Activated CD8-positive, alpha-beta T cell treated with anti-CD3 and anti-CD28 coated beads for 36 hours (primary cell): ENCODE data around the gene DCK. TPM values are rescaled to one million over a fixed set of nuclear protein-coding genes. Genes with fewer than 3 reads are reported as not detected.
"Not testable (repeated sequence)": the region's sequence is repeated elsewhere in the genome, so short reads cannot be mapped to it uniquely, and the experiment has no call there.

Source experiments
- ATAC-seq: fragments of 200-7000 bp; cut with Tn5 transposase; one replicate; pipeline ENCODE4 v1.10.0; 2021; ENCODE audit warnings: mild to moderate bottlenecking, moderate library complexity
- CTCF ChIA-PET: fragments of 350-600 bp; sonication (Branson Sonifier 250); formaldehyde crosslinking; loops from one replicate; lab custom pipeline; 2021; ENCODE audit warnings: antibody characterized with exemption; lab: Charles Lee
- POLR2A ChIA-PET: fragments of 350-600 bp; sonication (Branson Sonifier 250); formaldehyde crosslinking; loops from one replicate; lab custom pipeline; 2021; ENCODE audit warnings: antibody characterized with exemption; lab: Charles Lee
- DNase-seq: peaks from one replicate; pipeline ENCODE4 v3.0.0-alpha.2; 2020
- H3K27ac Mint-ChIP-seq: one replicate; pipeline ENCODE4 v1.8.0; 2021; ENCODE audit warnings: mild to moderate bottlenecking, mixed read lengths
- H3K27me3 Mint-ChIP-seq: one replicate; pipeline ENCODE4 v1.8.0; 2021; ENCODE audit warnings: mixed read lengths
- H3K36me3 Mint-ChIP-seq: one replicate; pipeline ENCODE4 v1.8.0; 2021; ENCODE audit warnings: low read depth, mixed read lengths
- H3K4me1 Mint-ChIP-seq: one replicate; pipeline ENCODE4 v1.8.0; 2021; ENCODE audit warnings: low read depth, mixed read lengths
- H3K4me3 Mint-ChIP-seq: one replicate; pipeline ENCODE4 v1.8.0; 2021; ENCODE audit warnings: mild to moderate bottlenecking, moderate library complexity, mixed read lengths
- H3K9me3 Mint-ChIP-seq: one replicate; pipeline ENCODE4 v1.8.0; 2021; ENCODE audit warnings: mixed read lengths
- intact Hi-C: fragments of 100-400 bp; cut with micrococcal nuclease; formaldehyde crosslinking; loops from one replicate; pipeline ENCODE4 v1.10.0; 2022
- total RNA-seq, 2 experiments: library from RNA; stranded (reverse); gene quantifications; one replicate each; pipeline ENCODE4 v1.2.3, GENCODE V29; 2021
- TF ChIP-seq, protein P1 (sequence below): fragments of 200-600 bp; IDR thresholded peaks from one replicate; pipeline ENCODE4 v1.8.0; 2022; ENCODE audit warnings: antibody characterized with exemption, mild to moderate bottlenecking

DCK gene
- total RNA-seq, 2 experiments from 2014 or later: 33.6 to 37.2 TPM

DNA sequence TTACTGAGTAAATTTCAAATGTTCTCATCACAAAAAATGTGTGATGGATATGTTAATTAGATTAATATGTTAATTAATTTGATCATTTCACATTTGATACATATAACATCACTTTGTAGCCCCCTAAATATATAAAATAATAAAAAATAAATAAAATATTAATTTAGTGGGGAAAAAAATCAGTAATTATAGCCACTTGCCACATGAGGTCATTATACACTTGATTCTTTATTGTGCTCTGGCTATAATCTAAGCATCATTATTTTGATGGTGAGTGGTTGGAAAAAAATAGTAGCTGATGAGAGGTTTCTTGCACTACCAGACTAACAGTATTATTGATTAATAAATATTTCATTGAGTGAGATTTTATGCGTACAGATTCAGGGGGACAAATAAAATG lies 57.4 kb downstream of the DCK start:
- TF ChIP-seq, protein P1, sequence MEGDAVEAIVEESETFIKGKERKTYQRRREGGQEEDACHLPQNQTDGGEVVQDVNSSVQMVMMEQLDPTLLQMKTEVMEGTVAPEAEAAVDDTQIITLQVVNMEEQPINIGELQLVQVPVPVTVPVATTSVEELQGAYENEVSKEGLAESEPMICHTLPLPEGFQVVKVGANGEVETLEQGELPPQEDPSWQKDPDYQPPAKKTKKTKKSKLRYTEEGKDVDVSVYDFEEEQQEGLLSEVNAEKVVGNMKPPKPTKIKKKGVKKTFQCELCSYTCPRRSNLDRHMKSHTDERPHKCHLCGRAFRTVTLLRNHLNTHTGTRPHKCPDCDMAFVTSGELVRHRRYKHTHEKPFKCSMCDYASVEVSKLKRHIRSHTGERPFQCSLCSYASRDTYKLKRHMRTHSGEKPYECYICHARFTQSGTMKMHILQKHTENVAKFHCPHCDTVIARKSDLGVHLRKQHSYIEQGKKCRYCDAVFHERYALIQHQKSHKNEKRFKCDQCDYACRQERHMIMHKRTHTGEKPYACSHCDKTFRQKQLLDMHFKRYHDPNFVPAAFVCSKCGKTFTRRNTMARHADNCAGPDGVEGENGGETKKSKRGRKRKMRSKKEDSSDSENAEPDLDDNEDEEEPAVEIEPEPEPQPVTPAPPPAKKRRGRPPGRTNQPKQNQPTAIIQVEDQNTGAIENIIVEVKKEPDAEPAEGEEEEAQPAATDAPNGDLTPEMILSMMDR: no peak
- ATAC-seq (no peak), DNase-seq (no peak)
- CTCF ChIA-PET: interaction anchor here (0.5 to 1.0 kb wide), 2 partner anchors 123 to 661 kb away, joined by 3 read pairs; no protein-coding TSS in a partner anchor
- intact Hi-C loops: no loop called here
- H3K4me1 Mint-ChIP-seq: no peaks in the 10 kb centered on the region
- no peak overlapping the region for H3K4me3 Mint-ChIP-seq
- H3K36me3 Mint-ChIP-seq: no peaks in the 10 kb centered on the region
- H3K9me3 Mint-ChIP-seq: peaks cover 2% of the 10 kb centered on the region
- no peak overlapping the region for H3K27ac Mint-ChIP-seq
- POLR2A ChIA-PET: no interaction called here
- H3K27me3 Mint-ChIP-seq: no peaks in the 10 kb centered on the region

DNA sequence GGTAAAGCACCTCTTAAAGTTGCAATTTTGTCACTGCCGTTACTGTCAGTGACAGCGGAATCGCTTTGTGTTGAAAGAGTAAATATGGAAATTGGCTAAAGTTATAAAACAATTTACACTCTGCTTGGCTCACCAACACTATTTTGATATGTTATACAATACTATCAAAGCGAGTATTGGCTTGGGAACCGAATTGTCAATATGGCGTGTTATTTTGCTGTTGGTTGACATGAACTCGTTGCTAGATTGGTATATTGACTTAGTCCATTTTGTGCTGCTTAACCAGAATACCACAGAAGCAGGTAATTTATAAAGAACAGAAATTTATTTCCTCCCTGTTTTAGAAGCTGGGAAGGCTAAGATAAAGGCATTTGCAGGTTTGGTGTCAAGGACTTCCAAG lies 58.6 kb downstream of the DCK start:
- POLR2A ChIA-PET: no interaction called here

DNA sequence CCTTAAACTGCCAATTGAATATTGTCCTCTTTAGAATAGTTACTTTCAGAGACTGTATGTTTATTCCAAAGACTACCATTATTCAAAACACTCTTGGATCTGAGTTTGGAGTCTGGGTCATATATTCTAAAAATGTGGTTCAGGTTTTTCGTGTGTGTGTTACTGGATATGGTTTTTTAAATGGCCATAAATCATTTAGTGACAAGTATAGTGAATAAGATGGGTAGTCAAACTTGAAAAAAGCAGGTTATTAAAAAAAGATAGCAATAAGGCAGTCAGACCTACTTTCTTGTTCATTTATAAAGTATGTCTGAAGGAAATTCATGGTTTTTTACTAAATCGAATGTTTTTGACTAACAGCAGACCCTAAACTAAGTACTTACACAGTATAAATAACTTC lies 59.3 kb downstream of the DCK start:
- Mint-ChIP-seq H3K9me3 (peaks cover 2% of the 10 kb centered on the region), H3K27me3 (no peaks in the 10 kb centered on the region), H3K36me3 (no peaks in the 10 kb centered on the region), H3K4me3 (no peak overlapping the region), H3K4me1 (no peaks in the 10 kb centered on the region), H3K27ac (no peak overlapping the region)
- intact Hi-C loops: no loop called here
- ATAC-seq (no peak), DNase-seq (no peak)
- TF ChIP-seq, protein P1: no peak
- CTCF ChIA-PET: no interaction called here
- POLR2A ChIA-PET: no interaction called here

More for the DNA sequence above, 58.6 kb downstream of the DCK start:
- CTCF ChIA-PET: no interaction called here
- H3K27ac Mint-ChIP-seq: no peak overlapping the region
- peaks cover 2% of the 10 kb centered on the region for H3K9me3 Mint-ChIP-seq
- ATAC-seq (no peak), DNase-seq (no peak)
- no peaks in the 10 kb centered on the region for H3K4me1 Mint-ChIP-seq
- H3K4me3 Mint-ChIP-seq: no peak overlapping the region
- intact Hi-C loops: no loop called here
- TF ChIP-seq, protein P1: no peak
- H3K36me3 Mint-ChIP-seq: no peaks in the 10 kb centered on the region
- H3K27me3 Mint-ChIP-seq: no peaks in the 10 kb centered on the region

DNA sequence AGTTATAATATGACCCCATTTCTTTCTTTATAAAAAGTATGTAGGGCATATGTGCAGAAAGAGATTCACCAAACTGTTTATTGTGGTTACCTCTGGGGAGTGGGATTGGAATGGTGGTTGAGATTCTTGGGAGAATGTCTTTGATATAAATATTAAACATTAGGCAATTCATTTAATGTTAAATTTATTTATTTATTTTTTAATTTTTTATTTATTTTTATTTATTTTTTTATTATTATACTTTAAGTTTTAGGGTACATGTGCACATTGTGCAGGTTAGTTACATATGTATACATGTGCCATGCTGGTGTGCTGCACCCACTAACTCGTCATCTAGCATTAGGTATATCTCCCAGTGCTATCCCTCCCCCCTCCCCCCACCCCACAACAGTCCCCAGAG lies 60.2 kb downstream of the DCK start:
- ATAC-seq, H3K36me3 Mint-ChIP-seq, CTCF ChIA-PET, H3K27me3 Mint-ChIP-seq, H3K9me3 Mint-ChIP-seq, intact Hi-C loops, H3K27ac Mint-ChIP-seq, POLR2A ChIA-PET, H3K4me3 Mint-ChIP-seq, DNase-seq, H3K4me1 Mint-ChIP-seq: not testable (repeated sequence)

DNA sequence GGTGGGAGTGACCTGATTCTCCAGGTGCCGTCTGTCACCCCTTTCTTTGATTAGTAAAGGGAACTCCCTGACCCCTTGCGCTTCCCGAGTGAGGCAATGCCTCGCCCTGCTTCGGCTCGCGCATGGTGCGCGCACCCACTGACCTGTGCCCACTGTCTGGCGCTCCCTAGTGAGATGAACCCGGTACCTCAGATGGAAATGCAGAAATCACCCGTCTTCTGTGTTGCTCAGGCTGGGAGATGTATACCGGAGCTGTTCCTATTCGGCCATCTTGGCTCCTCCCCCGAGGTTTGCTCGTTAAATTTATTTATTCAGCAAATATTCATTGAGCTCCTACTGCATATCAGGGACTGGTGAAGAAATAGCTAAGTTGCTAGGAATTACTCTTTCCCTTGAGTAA lies 66.1 kb downstream of the DCK start:
- DNase-seq, H3K9me3 Mint-ChIP-seq, ATAC-seq, H3K4me1 Mint-ChIP-seq, H3K27me3 Mint-ChIP-seq, CTCF ChIA-PET, H3K4me3 Mint-ChIP-seq, H3K27ac Mint-ChIP-seq, H3K36me3 Mint-ChIP-seq, POLR2A ChIA-PET, intact Hi-C loops: not testable (repeated sequence)

DNA sequence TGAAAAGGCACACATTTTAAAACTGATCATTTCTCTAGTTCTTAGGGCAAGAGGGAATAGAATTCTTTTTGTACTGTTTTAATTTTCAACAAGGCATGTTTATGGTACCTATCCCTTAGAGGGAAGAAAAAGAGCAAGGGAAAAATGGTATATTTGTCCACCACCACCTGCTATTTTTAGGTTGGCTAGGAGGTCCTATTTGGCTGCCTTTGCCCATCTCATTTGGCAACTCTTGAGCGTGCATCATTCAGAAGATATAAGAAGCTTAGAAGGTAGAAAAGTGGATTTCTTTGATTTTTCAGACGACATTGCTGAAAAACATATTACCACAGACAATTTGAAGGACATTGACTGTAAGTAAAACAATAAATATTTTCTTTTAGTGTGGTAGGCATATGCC lies 69.0 kb downstream of the DCK start:
- no peaks in the 10 kb centered on the region for H3K27me3 Mint-ChIP-seq
- peaks cover 2% of the 10 kb centered on the region for H3K4me1 Mint-ChIP-seq
- no peak overlapping the region for H3K27ac Mint-ChIP-seq
- DNase-seq (no peak), ATAC-seq (no peak)
- intact Hi-C loops: no loop called here
- CTCF ChIA-PET: no interaction called here
- TF ChIP-seq, protein P1: no peak
- H3K9me3 Mint-ChIP-seq: no peaks in the 10 kb centered on the region
- no peak overlapping the region for H3K4me3 Mint-ChIP-seq
- no peaks in the 10 kb centered on the region for H3K36me3 Mint-ChIP-seq
- POLR2A ChIA-PET: no interaction called here
